Epithelial cell of esophagus (primary cell): ENCODE data around the gene VIPAS39.

Experiments
- DNase-seq: peaks from one replicate; pipeline ENCODE4 v3.0.0; 2010; ENCODE audit warnings: low read depth
- H3K4me3 ChIP-seq: 2 replicates; pipeline ENCODE4 v1.5.1; 2011; ENCODE audit warnings: mild to moderate bottlenecking, low read length, control low read depth
- CTCF ChIP-seq: IDR thresholded peaks from 2 replicates; pipeline ENCODE4 v1.5.1; 2011; ENCODE audit warnings: low read depth, mild to moderate bottlenecking, low read length, control low read depth, inconsistent platforms; ENCODE audit not compliant: insufficient read depth; ENCODE audit errors: missing control alignments

Gene VIPAS39

GRCh38 chr14:77473921-77474320, 16.5 kb upstream of the VIPAS39 start:
- H3K4me3 ChIP-seq, result no peak overlapping the region
- no peak for TF ChIP-seq CTCF
- DNase-seq, result no peak

- H3K4me3 ChIP-seq, result no peak overlapping the region
- peak; percentile 15 for DNase-seq
- TF ChIP-seq CTCF, result no peak
Measured at GRCh38 chr14:77470224-77470870, 12.9 kb upstream of the VIPAS39 start.

- TF ChIP-seq CTCF, result no peak
- H3K4me3 ChIP-seq, result no peak overlapping the region
- DNase-seq, result no peak
Measured at GRCh38 chr14:77469539-77469938, 12.1 kb upstream of the VIPAS39 start.

- H3K4me3 ChIP-seq, result no peak overlapping the region
- no peak for DNase-seq
- TF ChIP-seq CTCF, result no peak
Measured at GRCh38 chr14:77469067-77469505, 11.7 kb upstream of the VIPAS39 start.

- DNase-seq, result no peak
- no peak overlapping the region for H3K4me3 ChIP-seq
- no peak for TF ChIP-seq CTCF
Measured at GRCh38 chr14:77467801-77468200, 10.4 kb upstream of the VIPAS39 start.

GRCh38 chr14:77459072-77459723, 1.8 kb upstream of the VIPAS39 start:
- peak; percentile 80 for DNase-seq
- H3K4me3 ChIP-seq, result peak overlapping the region; percentile 98
- TF ChIP-seq CTCF, result peak; percentile 78
